GM10266 (cell line): Measurements from ENCODE around the gene IMMP2L.

Experiments
- DNase-seq: peaks from one replicate; pipeline ENCODE4 v3.0.0; 2012; ENCODE audit errors: extremely low spot score
- CTCF ChIP-seq: IDR thresholded peaks from 2 replicates; pipeline ENCODE4 v1.5.1; 2012; ENCODE audit warnings: mild to moderate bottlenecking, low read depth; ENCODE audit not compliant: control insufficient read depth, insufficient read depth; ENCODE audit errors: missing control alignments

The IMMP2L gene

GRCh38 chr7:111009526-111010040 is 552.7 kb downstream of the IMMP2L start:
- DNase-seq: no peak
- no peak for TF ChIP-seq CTCF

- no peak for DNase-seq
- no peak for TF ChIP-seq CTCF
Observed at GRCh38 chr7:111006691-111007090, 555.6 kb downstream of the IMMP2L start.

GRCh38 chr7:111006040-111006439 is 556.3 kb downstream of the IMMP2L start:
- no peak for DNase-seq
- no peak for TF ChIP-seq CTCF

GRCh38 chr7:111005445-111005844 is 556.8 kb downstream of the IMMP2L start:
- no peak for DNase-seq
- no peak for TF ChIP-seq CTCF

GRCh38 chr7:111004310-111004901 is 557.9 kb downstream of the IMMP2L start:
- no peak for TF ChIP-seq CTCF
- DNase-seq: no peak

GRCh38 chr7:111003883-111004282 is 558.4 kb downstream of the IMMP2L start:
- no peak for TF ChIP-seq CTCF
- DNase-seq: no peak

- no peak for DNase-seq
- no peak for TF ChIP-seq CTCF
Observed at GRCh38 chr7:110994028-110994967, 568.0 kb downstream of the IMMP2L start.
